ENCODE results near the gene HSPA14. TPM values are rescaled to one million over a fixed set of nuclear protein-coding genes. Genes with fewer than 3 reads are reported as not detected.
"Not testable (repeated sequence)": the region's sequence is repeated elsewhere in the genome, so short reads cannot be mapped to it uniquely, and the experiment has no call there.

Gene HSPA14
- total RNA-seq: 10 to 100 TPM in 6 of 8 experiments, 1 to 10 TPM in 2; 9.3 to 28.7 (median 14.5) TPM

GRCh38 chr10:14837757-14838581 lies at the start of gene HSPA14, which contains the start of the genes CDNF and MSANTD7:
Gene HSPA14, plus strand, starts transcription at chr10:14838306. Its CDS starts 97 bp downstream, at chr10:14838403.
Gene CDNF, minus strand, starts transcription at chr10:14838037. Its CDS starts 91 bp downstream, at chr10:14837946.
Gene MSANTD7, plus strand, starts transcription at chr10:14838306. Its CDS starts 3,979 bp downstream, at chr10:14842285.
- in situ Hi-C loops (cut with MboI; ENCODE audit: low pct_unique_long_range_greater_than_20kb in 2 of 9, low sequenced_read_pairs in 9 of 9, unreplicated experiment in 9 of 9): loop anchor here in 2 of 9 experiments (25.0 kb wide), 2 partner anchors 301 to 326 kb away; no protein-coding TSS in a partner anchor
- 0 to 2% (median 0%) methylated on average over 3 to 13 of the region's 72 CpGs; no CpG with 5 or more reads in 5 of the 10 experiments for WGBS, 10 experiments
- ATAC-seq (replicated peaks in 6 of 8): peak; percentile 87 to 95 (median 94)

GRCh38 chr10:14798636-14799035 lies 39.5 kb upstream of the HSPA14 start:
- in situ Hi-C loops (cut with MboI; ENCODE audit: low pct_unique_long_range_greater_than_20kb in 2 of 9, low sequenced_read_pairs in 9 of 9, unreplicated experiment in 9 of 9): no loop called here
- ATAC-seq (replicated peaks in 6 of 8): peak in 1 of 8 experiments; percentile 14
- Histone ChIP-seq H3K27ac (no peak overlapping the region), H3K4me1 (replicated peaks in 1 of 2) (no peaks in the 10 kb centered on the region), H3K4me3 (no peak overlapping the region)
- WGBS, 10 experiments: 0 to 96% (median 54%) methylated on average over 1 to 5 of the region's 5 CpGs

More at GRCh38 chr10:14837757-14838581, at the start of gene HSPA14, which contains the start of the genes CDNF and MSANTD7:
- peak within 1 kb of the TSS; percentile 92 to 94 for H3K27ac ChIP-seq
- peaks cover 6 to 18% of the 10 kb centered on the region in 2 donors for H3K4me1 ChIP-seq (replicated peaks in 1 of 2)
- H3K4me3 ChIP-seq: peak within 1 kb of the TSS; percentile 62 to 92 (median 80)

GRCh38 chr10:14800397-14800796 lies 37.7 kb upstream of the HSPA14 start:
- no peak for ATAC-seq (replicated peaks in 6 of 8)
- Histone ChIP-seq H3K27ac (no peak overlapping the region), H3K4me1 (replicated peaks in 1 of 2) (no peaks in the 10 kb centered on the region), H3K4me3 (no peak overlapping the region)
- in situ Hi-C loops (cut with MboI; ENCODE audit: low pct_unique_long_range_greater_than_20kb in 2 of 9, low sequenced_read_pairs in 9 of 9, unreplicated experiment in 9 of 9): loop anchor here in 3 of 9 experiments (25.0 kb wide), 2 partner anchors 263 to 288 kb away; no protein-coding TSS in a partner anchor
- WGBS, 10 experiments: 0 to 17% (median 17%) methylated on average over 1 of the region's 1 CpG; no CpG with 5 or more reads in 7 of the 10 experiments

GRCh38 chr10:14801723-14802122 lies 36.4 kb upstream of the HSPA14 start:
- in situ Hi-C loops (cut with MboI; ENCODE audit: low pct_unique_long_range_greater_than_20kb in 2 of 9, low sequenced_read_pairs in 9 of 9, unreplicated experiment in 9 of 9): loop anchor here in 3 of 9 experiments (25.0 kb wide), 2 partner anchors 264 to 289 kb away; no protein-coding TSS in a partner anchor

GRCh38 chr10:14803827-14804226 lies 34.3 kb upstream of the HSPA14 start:
- in situ Hi-C loops (cut with MboI; ENCODE audit: low pct_unique_long_range_greater_than_20kb in 2 of 9, low sequenced_read_pairs in 9 of 9, unreplicated experiment in 9 of 9): loop anchor here in 3 of 9 experiments (25.0 kb wide), 2 partner anchors 267 to 292 kb away; no protein-coding TSS in a partner anchor
- 17 to 86% (median 50%) methylated on average over 1 of the region's 1 CpG; no CpG with 5 or more reads in 3 of the 10 experiments for WGBS, 10 experiments
- Histone ChIP-seq H3K27ac (no peak overlapping the region), H3K4me3 (no peak overlapping the region), H3K4me1 (replicated peaks in 1 of 2) (no peaks in the 10 kb centered on the region)
- no peak for ATAC-seq (replicated peaks in 6 of 8)

More at GRCh38 chr10:14801723-14802122, 36.4 kb upstream of the HSPA14 start:
- ATAC-seq (replicated peaks in 6 of 8): peak in 2 of 8 experiments; percentile 43 to 99
- H3K27ac ChIP-seq: no peak overlapping the region
- WGBS, 10 experiments: 24 to 86% (median 58%) methylated on average over 3 to 5 of the region's 5 CpGs; no CpG with 5 or more reads in 3 of the 10 experiments
- H3K4me3 ChIP-seq: no peak overlapping the region
- no peaks in the 10 kb centered on the region for H3K4me1 ChIP-seq (replicated peaks in 1 of 2)

GRCh38 chr10:14806318-14806717 lies 31.8 kb upstream of the HSPA14 start:
- Histone ChIP-seq H3K27ac (no peak overlapping the region), H3K4me3 (no peak overlapping the region), H3K4me1 (replicated peaks in 1 of 2) (no peaks in the 10 kb centered on the region)
- no peak for ATAC-seq (replicated peaks in 6 of 8)
- in situ Hi-C loops (cut with MboI; ENCODE audit: low pct_unique_long_range_greater_than_20kb in 2 of 9, low sequenced_read_pairs in 9 of 9, unreplicated experiment in 9 of 9): loop anchor here in 3 of 9 experiments (25.0 kb wide), 2 partner anchors 269 to 294 kb away; no protein-coding TSS in a partner anchor
- 7 to 100% (median 70%) methylated on average over 1 to 3 of the region's 3 CpGs; no CpG with 5 or more reads in 3 of the 10 experiments for WGBS, 10 experiments

GRCh38 chr10:14810969-14811953 lies 26.8 kb upstream of the HSPA14 start:
- ATAC-seq (replicated peaks in 6 of 8): no peak
- Histone ChIP-seq H3K4me1 (replicated peaks in 1 of 2) (no peaks in the 10 kb centered on the region), H3K27ac (no peak overlapping the region), H3K4me3 (no peak overlapping the region)
- in situ Hi-C loops (cut with MboI; ENCODE audit: low pct_unique_long_range_greater_than_20kb in 2 of 9, low sequenced_read_pairs in 9 of 9, unreplicated experiment in 9 of 9): loop anchor here in 3 of 9 experiments (25.0 kb wide), 2 partner anchors 274 to 299 kb away; no protein-coding TSS in a partner anchor
- WGBS, 10 experiments: 38 to 100% (median 92%) methylated on average over 1 to 7 of the region's 9 CpGs

- Histone ChIP-seq H3K4me3 (no peak overlapping the region), H3K27ac (no peak overlapping the region), H3K4me1 (replicated peaks in 1 of 2) (no peaks in the 10 kb centered on the region)
- WGBS, 10 experiments: 71 to 100% (median 89%) methylated on average over 1 to 3 of the region's 3 CpGs; no CpG with 5 or more reads in 2 of the 10 experiments
- ATAC-seq (replicated peaks in 6 of 8): no peak
- in situ Hi-C loops (cut with MboI; ENCODE audit: low pct_unique_long_range_greater_than_20kb in 2 of 9, low sequenced_read_pairs in 9 of 9, unreplicated experiment in 9 of 9): loop anchor here in 3 of 9 experiments (25.0 kb wide), 2 partner anchors 275 to 300 kb away; no protein-coding TSS in a partner anchor
Observed at GRCh38 chr10:14812271-14812670, 25.8 kb upstream of the HSPA14 start.

- Histone ChIP-seq H3K27ac (no peak overlapping the region), H3K4me3 (no peak overlapping the region), H3K4me1 (replicated peaks in 1 of 2) (no peaks in the 10 kb centered on the region)
- 17 to 100% (median 83%) methylated on average over 1 to 5 of the region's 6 CpGs; no CpG with 5 or more reads in 1 of the 10 experiments for WGBS, 10 experiments
- in situ Hi-C loops (cut with MboI; ENCODE audit: low pct_unique_long_range_greater_than_20kb in 2 of 9, low sequenced_read_pairs in 9 of 9, unreplicated experiment in 9 of 9): loop anchor here in 3 of 9 experiments (25.0 kb wide), 2 partner anchors 278 to 303 kb away; no protein-coding TSS in a partner anchor
- ATAC-seq (replicated peaks in 6 of 8): no peak
Observed at GRCh38 chr10:14815681-14816080, 22.4 kb upstream of the HSPA14 start.

- in situ Hi-C loops (cut with MboI; ENCODE audit: low pct_unique_long_range_greater_than_20kb in 2 of 9, low sequenced_read_pairs in 9 of 9, unreplicated experiment in 9 of 9): loop anchor here in 3 of 9 experiments (25.0 kb wide), 2 partner anchors 279 to 304 kb away; no protein-coding TSS in a partner anchor
Observed at GRCh38 chr10:14816717-14817116, 21.4 kb upstream of the HSPA14 start.

GRCh38 chr10:14820010-14820774 lies 17.9 kb upstream of the HSPA14 start:
- H3K4me3 ChIP-seq: no peak overlapping the region
- H3K4me1 ChIP-seq (replicated peaks in 1 of 2): no peaks in the 10 kb centered on the region
- no peak overlapping the region for H3K27ac ChIP-seq
- in situ Hi-C loops (cut with MboI; ENCODE audit: low pct_unique_long_range_greater_than_20kb in 2 of 9, low sequenced_read_pairs in 9 of 9, unreplicated experiment in 9 of 9): loop anchor here in 4 of 9 experiments (10.0 to 25.0 kb wide), 3 partner anchors 283 to 308 kb away; no protein-coding TSS in a partner anchor
- WGBS, 10 experiments: 53 to 100% (median 67%) methylated on average over 1 to 7 of the region's 10 CpGs; no CpG with 5 or more reads in 2 of the 10 experiments
- ATAC-seq (replicated peaks in 6 of 8): peak in 5 of 8 experiments; percentile 41 to 97 (median 61)

More at GRCh38 chr10:14816717-14817116, 21.4 kb upstream of the HSPA14 start:
- not testable (repeated sequence) for H3K27ac ChIP-seq; H3K4me3 ChIP-seq; ATAC-seq (replicated peaks in 6 of 8); H3K4me1 ChIP-seq (replicated peaks in 1 of 2)
- 80 to 100% (median 100%) methylated on average over 1 to 2 of the region's 7 CpGs; no CpG with 5 or more reads in 2 of the 10 experiments for WGBS, 10 experiments

Data from motor neuron (in vitro differentiated cells).